ENCODE data around the gene MAGEA2.
"Not testable (repeated sequence)": the region's sequence is repeated elsewhere in the genome, so short reads cannot be mapped to it uniquely, and the experiment has no call there.

The MAGEA2 gene

GRCh38 chrX:152735101-152735500 is 18.5 kb downstream of the MAGEA2 start:
- TF ChIP-seq ZFX (IDR thresholded peaks at IDR 0.05) (no peak), CTCF (conservative IDR thresholded peaks at IDR 0.05) (no peak)
- H3K27ac ChIP-seq, result no peak overlapping the region

DNA sequence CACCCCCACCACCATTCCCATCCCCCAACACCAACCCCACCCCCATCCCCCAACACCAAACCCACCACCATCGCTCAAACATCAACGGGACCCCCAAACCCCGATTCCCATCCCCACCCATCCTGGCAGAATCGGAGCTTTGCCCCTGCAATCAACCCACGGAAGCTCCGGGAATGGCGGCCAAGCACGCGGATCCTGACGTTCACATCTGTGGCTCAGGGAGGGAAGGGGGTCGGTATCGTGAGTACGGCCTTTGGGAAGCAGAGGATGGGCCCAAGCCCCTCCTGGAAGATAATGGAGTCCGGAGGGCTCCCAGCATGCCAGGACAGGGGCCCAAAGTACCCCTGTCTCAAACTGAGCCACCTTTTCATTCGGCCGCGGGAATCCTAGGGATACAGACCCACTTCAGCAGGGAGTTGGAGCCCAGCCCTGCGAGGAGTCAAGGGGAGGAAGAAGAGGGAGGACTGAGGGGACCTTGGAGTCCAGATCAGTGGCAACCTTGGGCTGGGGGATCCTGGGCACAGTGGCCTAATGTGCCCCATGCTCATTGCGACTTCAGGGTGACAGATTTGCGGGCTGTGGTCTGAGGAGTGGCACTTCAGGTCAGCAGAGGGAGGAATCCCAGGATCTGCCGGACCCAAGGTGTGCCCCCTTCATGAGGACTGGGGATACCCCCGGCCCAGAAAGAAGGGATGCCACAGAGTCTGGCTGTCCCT is 19.3 kb downstream of the MAGEA2 start:
- H3K27ac ChIP-seq, result peak overlapping the region; percentile 82

- peak within 1 kb of the TSS; percentile 82 for H3K27ac ChIP-seq
- TF ChIP-seq CTCF (conservative IDR thresholded peaks at IDR 0.05) (no peak), ZFX (IDR thresholded peaks at IDR 0.05) (no peak)
Measured at GRCh38 chrX:152733261-152733975, 20.2 kb downstream of the MAGEA2 start, which contains the start of the genes CSAG1 and MAGEA12. TSS of gene CSAG1 (minus strand) at chrX:152733721. CDS start at chrX:152732460, 1,261 bp downstream. TSS of gene MAGEA12 (plus strand) at chrX:152733757. CDS start at chrX:152736162, 2,405 bp downstream.

GRCh38 chrX:152725409-152725808 is 28.2 kb downstream of the MAGEA2 start:
- TF ChIP-seq ZFX (IDR thresholded peaks at IDR 0.05) (no peak), CTCF (conservative IDR thresholded peaks at IDR 0.05) (no peak)
- no peak overlapping the region for H3K27ac ChIP-seq

DNA sequence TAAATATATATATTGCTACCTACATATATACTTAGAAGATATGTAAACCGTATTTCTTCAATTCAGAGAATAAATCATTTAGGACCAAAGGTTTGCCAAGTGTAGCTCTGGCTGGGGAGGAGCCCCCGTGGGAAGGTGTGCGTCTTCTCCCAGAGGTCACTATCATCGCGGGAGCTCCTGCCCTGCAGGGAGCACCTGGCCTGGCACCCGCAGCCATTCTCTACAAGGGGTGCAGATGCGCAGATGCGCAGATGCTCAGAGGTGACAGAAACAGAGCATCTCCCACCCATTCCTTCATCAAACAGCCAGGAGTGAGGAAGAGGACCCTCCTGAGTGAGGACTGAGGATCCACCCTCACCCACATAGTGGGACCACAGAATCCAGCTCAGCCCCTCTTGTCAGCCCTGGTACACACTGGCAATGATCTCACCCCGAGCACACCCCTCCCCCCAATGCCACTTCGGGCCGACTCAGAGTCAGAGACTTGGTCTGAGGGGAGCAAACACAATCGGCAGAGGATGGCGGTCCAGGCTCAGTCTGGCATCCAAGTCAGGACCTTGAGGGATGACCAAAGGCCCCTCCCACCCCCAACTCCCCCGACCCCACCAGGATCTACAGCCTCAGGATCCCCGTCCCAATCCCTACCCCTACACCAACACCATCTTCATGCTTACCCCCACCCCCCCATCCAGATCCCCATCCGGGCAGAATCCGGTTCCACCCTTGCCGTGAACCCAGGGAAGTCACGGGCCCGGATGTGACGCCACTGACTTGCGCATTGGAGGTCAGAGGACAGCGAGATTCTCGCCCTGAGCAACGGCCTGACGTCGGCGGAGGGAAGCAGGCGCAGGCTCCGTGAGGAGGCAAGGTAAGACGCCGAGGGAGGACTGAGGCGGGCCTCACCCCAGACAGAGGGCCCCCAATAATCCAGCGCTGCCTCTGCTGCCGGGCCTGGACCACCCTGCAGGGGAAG is 39.5 kb downstream of the MAGEA2 start, which contains the start of gene MAGEA2B:
Gene MAGEA2B, plus strand, starts transcription at position 814 of the 973 bp plus-strand sequence. CDS start 2,479 bp downstream, outside the sequence.
- H3K27ac ChIP-seq, result not testable (repeated sequence)

DNA sequence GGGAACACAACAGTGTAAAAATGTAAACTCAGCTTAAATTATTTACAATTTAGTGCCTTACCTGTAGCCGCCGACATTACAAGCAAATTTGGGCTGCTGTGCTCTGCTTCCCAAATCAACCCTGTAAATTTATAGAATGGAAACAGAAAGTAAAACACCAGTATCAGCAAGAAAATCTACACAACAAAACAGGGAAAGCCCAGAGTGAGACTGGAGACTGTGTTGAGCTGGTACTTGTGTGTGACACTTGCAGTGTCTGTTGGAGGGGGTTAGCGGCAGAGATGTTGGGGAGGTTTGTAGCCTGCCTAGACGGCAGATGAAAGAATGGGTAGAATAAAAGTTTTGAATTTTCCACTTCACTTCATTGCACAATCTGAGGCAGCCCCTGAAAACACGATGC is 40.4 kb downstream of the MAGEA2 start:
- not testable (repeated sequence) for H3K27ac ChIP-seq

- not testable (repeated sequence) for H3K27ac ChIP-seq
Measured at GRCh38 chrX:152709173-152709572, 44.5 kb downstream of the MAGEA2 start, which contains the start of gene CSAG2. TSS of gene CSAG2 (minus strand) at chrX:152709273. CDS start at chrX:152709112, 161 bp downstream.

- H3K27ac ChIP-seq, result not testable (repeated sequence)
Measured at GRCh38 chrX:152706500-152706899, 47.1 kb downstream of the MAGEA2 start.

DNA sequence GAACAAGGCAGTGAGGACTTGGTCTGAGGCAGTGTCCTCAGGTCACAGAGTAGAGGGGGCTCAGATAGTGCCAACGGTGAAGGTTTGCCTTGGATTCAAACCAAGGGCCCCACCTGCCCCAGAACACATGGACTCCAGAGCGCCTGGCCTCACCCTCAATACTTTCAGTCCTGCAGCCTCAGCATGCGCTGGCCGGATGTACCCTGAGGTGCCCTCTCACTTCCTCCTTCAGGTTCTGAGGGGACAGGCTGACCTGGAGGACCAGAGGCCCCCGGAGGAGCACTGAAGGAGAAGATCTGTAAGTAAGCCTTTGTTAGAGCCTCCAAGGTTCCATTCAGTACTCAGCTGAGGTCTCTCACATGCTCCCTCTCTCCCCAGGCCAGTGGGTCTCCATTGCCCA is 53.3 kb downstream of the MAGEA2 start:
- not testable (repeated sequence) for H3K27ac ChIP-seq

All from C4-2B (cell line).